WTC11 (cell line): Measurements from ENCODE around the gene DNAJC21. TPM values are rescaled to one million over a fixed set of nuclear protein-coding genes. Genes with fewer than 3 reads are reported as not detected.

Experiments
- ATAC-seq: fragments of 200-7000 bp; cut with Tn5 transposase; 2 replicates; pipeline ENCODE4 v1.10.0; 2021; ENCODE audit warnings: mild to moderate bottlenecking, moderate library complexity
- CTCF ChIA-PET: fragments of 300-600 bp; sonication (Branson Sonifier 250); formaldehyde crosslinking; loops from one replicate; lab custom pipeline; 2021; ENCODE audit warnings: antibody characterized with exemption; lab: Charles Lee
- POLR2A ChIA-PET: fragments of 350-600 bp; sonication (Branson Sonifier 250); formaldehyde crosslinking; loops from one replicate; lab custom pipeline; 2021; ENCODE audit warnings: antibody characterized with exemption; lab: Charles Lee
- DNase-seq: peaks from one replicate; pipeline ENCODE4 v3.0.0; 2021; ENCODE audit warnings: low spot score
- H3K27ac Mint-ChIP-seq: 2 replicates; pipeline ENCODE4 v1.8.0; 2021; ENCODE audit warnings: mixed read lengths
- H3K27me3 Mint-ChIP-seq: 2 replicates; pipeline ENCODE4 v1.8.0; 2021; ENCODE audit warnings: low read depth, mild to moderate bottlenecking, moderate library complexity, mixed read lengths
- H3K36me3 Mint-ChIP-seq: 2 replicates; pipeline ENCODE4 v1.8.0; 2021; ENCODE audit warnings: mixed read lengths
- H3K4me1 Mint-ChIP-seq: 2 replicates; pipeline ENCODE4 v1.8.0; 2022; ENCODE audit warnings: mixed read lengths
- H3K4me3 Mint-ChIP-seq: 2 replicates; pipeline ENCODE4 v1.8.0; 2021; ENCODE audit warnings: mild to moderate bottlenecking, moderate library complexity, mixed read lengths
- H3K9me3 Mint-ChIP-seq: 2 replicates; pipeline ENCODE4 v1.8.0; 2021; ENCODE audit warnings: mixed read lengths
- CBFB ChIP-seq: sonication (generic); formaldehyde crosslinking; IDR thresholded peaks from 2 replicates; pipeline ENCODE4 v1.8.1; 2022; ENCODE audit warnings: mild to moderate bottlenecking, low read depth, missing genetic modification reagents
- CDX4 ChIP-seq: fragments of 250-450 bp; sonication (Bioruptor Pico); IDR thresholded peaks from 2 replicates; pipeline ENCODE4 v1.9.0; 2021; ENCODE audit warnings: moderate library complexity, mild to moderate bottlenecking, inconsistent platforms, borderline replicate concordance
- CTCF ChIP-seq: fragments of 200-600 bp; IDR thresholded peaks from 2 replicates; pipeline ENCODE4 v1.8.0; 2022; ENCODE audit warnings: antibody characterized with exemption
- GABPB1 ChIP-seq: sonication (generic); formaldehyde crosslinking; IDR thresholded peaks from 2 replicates; pipeline ENCODE4 v1.8.1; 2023; ENCODE audit warnings: mild to moderate bottlenecking, missing genetic modification reagents
- JUN ChIP-seq: sonication (generic); formaldehyde crosslinking; IDR thresholded peaks from 2 replicates; pipeline ENCODE4 v1.8.0; 2023; ENCODE audit warnings: mild to moderate bottlenecking, missing genetic modification reagents
- MXD4 ChIP-seq: fragments of 250-450 bp; sonication (Bioruptor Pico); IDR thresholded peaks from 2 replicates; pipeline ENCODE4 v1.8.0; 2021; ENCODE audit warnings: mild to moderate bottlenecking, moderate library complexity, borderline replicate concordance
- NFATC4 ChIP-seq: fragments of 250-450 bp; sonication (Bioruptor Pico); IDR thresholded peaks from 2 replicates; pipeline ENCODE4 v1.9.0; 2021; ENCODE audit warnings: mild to moderate bottlenecking
- NR2C2 ChIP-seq: sonication (generic); formaldehyde crosslinking; IDR thresholded peaks from 2 replicates; pipeline ENCODE4 v1.8.0; 2022; ENCODE audit warnings: mild to moderate bottlenecking, missing genetic modification reagents
- PRRX2 ChIP-seq: fragments of 250-450 bp; sonication (Bioruptor Pico); IDR thresholded peaks from 2 replicates; pipeline ENCODE4 v1.8.0; 2021; ENCODE audit warnings: mild to moderate bottlenecking
- SMAD4 ChIP-seq: sonication (generic); formaldehyde crosslinking; IDR thresholded peaks from 2 replicates; pipeline ENCODE4 v1.8.0; 2022; ENCODE audit warnings: mild to moderate bottlenecking, missing genetic modification reagents
- SOX15 ChIP-seq: fragments of 250-450 bp; sonication (Bioruptor Pico); IDR thresholded peaks from 2 replicates; pipeline ENCODE4 v1.9.0; 2021; ENCODE audit warnings: mild to moderate bottlenecking
- TCF7 ChIP-seq: sonication (generic); formaldehyde crosslinking; IDR thresholded peaks from 2 replicates; pipeline ENCODE4 v1.8.0; 2022; ENCODE audit warnings: mild to moderate bottlenecking, low read depth, missing genetic modification reagents, moderate library complexity
- ZBTB43 ChIP-seq: sonication (generic); formaldehyde crosslinking; IDR thresholded peaks from 2 replicates; pipeline ENCODE4 v1.8.1; 2023; ENCODE audit warnings: mild to moderate bottlenecking, missing genetic modification reagents
- ZNF138 ChIP-seq: sonication (generic); formaldehyde crosslinking; conservative IDR thresholded peaks from 2 replicates; pipeline ENCODE4 v1.8.1; 2022; ENCODE audit warnings: mild to moderate bottlenecking, moderate library complexity, missing genetic modification reagents
- ZNF423 ChIP-seq: fragments of 250-450 bp; sonication (Bioruptor Pico); IDR thresholded peaks from 2 replicates; pipeline ENCODE4 v2.1.2; 2022; ENCODE audit warnings: mild to moderate bottlenecking, moderate library complexity
- total RNA-seq: library from RNA; stranded (reverse); gene quantifications from 3 replicates; pipeline ENCODE4 v1.2.3, GENCODE V29; 2021

DNAJC21 gene
- total RNA-seq, 1 experiment from 2014 or later = 62.5 TPM

GRCh38 chr5:35003018-35003957, 73.9 kb downstream of the DNAJC21 start:
- peak; percentile 96 for TF ChIP-seq CTCF
- no peak for TF ChIP-seq SMAD4 (CRISPR knock-in tag)
- CTCF ChIA-PET = interaction anchor here (0.6 to 2.9 kb wide), 50 partner anchors 10 to 528 kb away, joined by 3 to 33 read pairs (median 4); partner anchors contain the start of genes BRIX1, DNAJC21 and RAD1
- no peak overlapping the region for H3K4me3 Mint-ChIP-seq
- POLR2A ChIA-PET = interaction anchor here (0.6 to 1.1 kb wide), 2 partner anchors 88 to 451 kb away, joined by 3 read pairs; partner anchors contain the start of genes BRIX1 and RAD1
- no peaks in the 10 kb centered on the region; the same call in 1 of the 2 replicates for H3K27me3 Mint-ChIP-seq
- ATAC-seq = peak; percentile 85
- H3K9me3 Mint-ChIP-seq = peaks cover 9% of the 10 kb centered on the region
- peak; percentile 66 for DNase-seq
- H3K36me3 Mint-ChIP-seq = no peaks in the 10 kb centered on the region
- no peak overlapping the region for H3K27ac Mint-ChIP-seq
- H3K4me1 Mint-ChIP-seq = peaks cover 18% of the 10 kb centered on the region

GRCh38 chr5:35004200-35004599, 74.8 kb downstream of the DNAJC21 start:
- no peak overlapping the region for H3K27ac Mint-ChIP-seq
- POLR2A ChIA-PET = no interaction called here
- no peak for DNase-seq
- peak; percentile 49 for ATAC-seq
- peaks cover 9% of the 10 kb centered on the region for H3K9me3 Mint-ChIP-seq
- peaks cover 18% of the 10 kb centered on the region for H3K4me1 Mint-ChIP-seq
- no peak overlapping the region for H3K4me3 Mint-ChIP-seq
- no peak for TF ChIP-seq NR2C2
- no peak for TF ChIP-seq JUN (CRISPR knock-in tag)
- TF ChIP-seq ZNF138 (CRISPR knock-in tag) = no peak
- no peak for TF ChIP-seq MXD4 (CRISPR knock-in tag)
- TF ChIP-seq ZNF423 (CRISPR knock-in tag) = no peak
- no peak for TF ChIP-seq TCF7
- TF ChIP-seq, all 79 proteins: peak for 0
- no peaks in the 10 kb centered on the region for H3K36me3 Mint-ChIP-seq
- CTCF ChIA-PET = interaction anchor here (0.8 to 2.9 kb wide), 18 partner anchors 11 to 519 kb away, joined by 3 to 33 read pairs (median 6); partner anchors contain the start of genes BRIX1, DNAJC21 and RAD1
- H3K27me3 Mint-ChIP-seq = no peaks in the 10 kb centered on the region; the same call in 1 of the 2 replicates

- H3K27me3 Mint-ChIP-seq = no peaks in the 10 kb centered on the region; the same call in 1 of the 2 replicates
- TF ChIP-seq CDX4 (no peak), ZBTB43 (CRISPR knock-in tag) (no peak), SOX15 (no peak), CBFB (CRISPR knock-in tag) (no peak), NFATC4 (no peak), PRRX2 (no peak), GABPB1 (CRISPR knock-in tag) (no peak)
- DNase-seq (no peak), ATAC-seq (no peak; the same call in 1 of the 2 replicates)
- H3K9me3 Mint-ChIP-seq = peaks cover 9% of the 10 kb centered on the region
- peaks cover 18% of the 10 kb centered on the region for H3K4me1 Mint-ChIP-seq
- H3K27ac Mint-ChIP-seq = no peak overlapping the region
- ChIA-PET CTCF (interaction anchor here (2.0 to 2.7 kb wide), 2 partner anchors 32 to 75 kb away, joined by 9 to 16 read pairs; partner anchors contain the start of gene DNAJC21), POLR2A (no interaction called here)
- no peaks in the 10 kb centered on the region for H3K36me3 Mint-ChIP-seq
- no peak overlapping the region for H3K4me3 Mint-ChIP-seq
Observed at GRCh38 chr5:35004771-35005170, 75.4 kb downstream of the DNAJC21 start.

Other genes with a start within 250 kb of the DNAJC21 start
- 1.6 to 2.4 TPM (median 1.9 TPM) in 3 replicates for gene TTC23L, start 90.4 kb upstream of the DNAJC21 start, total RNA-seq
- gene RAD1, start 14.1 kb upstream of the DNAJC21 start, total RNA-seq = 28.4 to 33.4 TPM (median 28.5 TPM) in 3 replicates
- 48.0 to 57.3 TPM (median 49.4 TPM) in 3 replicates for gene BRIX1, start 13.8 kb upstream of the DNAJC21 start, total RNA-seq
- gene AGXT2, start 118.4 kb downstream of the DNAJC21 start, total RNA-seq = not detected in 3 replicates